Subcutaneous adipose tissue (tissue), 4 donors: ENCODE data around the gene MADD. TPM values are rescaled to one million over a fixed set of nuclear protein-coding genes. Genes with fewer than 3 reads are reported as not detected.

ENCODE experiments used
- CTCF ChIP-seq: fragments of 450-650 bp; IDR thresholded peaks from one replicate; pipeline ENCODE4 v1.5.1; 2016; ENCODE audit warnings: low read depth, mild to moderate bottlenecking, control low read depth, antibody characterized with exemption, moderate library complexity
- total RNA-seq, 4 donors: library from RNA; depleted of rRNA; stranded (reverse); fragments of >200 nt; gene quantifications; one replicate each; pipeline ENCODE4 v1.1.0, GENCODE V29; 2016

Gene MADD
- total RNA-seq, 4 donors from 2014 or later: 21.0 to 52.2 (median 44.6) TPM

- TF ChIP-seq CTCF: no peak
Observed at GRCh38 chr11:47244448-47245350, 25.2 kb upstream of the MADD start.

DNA sequence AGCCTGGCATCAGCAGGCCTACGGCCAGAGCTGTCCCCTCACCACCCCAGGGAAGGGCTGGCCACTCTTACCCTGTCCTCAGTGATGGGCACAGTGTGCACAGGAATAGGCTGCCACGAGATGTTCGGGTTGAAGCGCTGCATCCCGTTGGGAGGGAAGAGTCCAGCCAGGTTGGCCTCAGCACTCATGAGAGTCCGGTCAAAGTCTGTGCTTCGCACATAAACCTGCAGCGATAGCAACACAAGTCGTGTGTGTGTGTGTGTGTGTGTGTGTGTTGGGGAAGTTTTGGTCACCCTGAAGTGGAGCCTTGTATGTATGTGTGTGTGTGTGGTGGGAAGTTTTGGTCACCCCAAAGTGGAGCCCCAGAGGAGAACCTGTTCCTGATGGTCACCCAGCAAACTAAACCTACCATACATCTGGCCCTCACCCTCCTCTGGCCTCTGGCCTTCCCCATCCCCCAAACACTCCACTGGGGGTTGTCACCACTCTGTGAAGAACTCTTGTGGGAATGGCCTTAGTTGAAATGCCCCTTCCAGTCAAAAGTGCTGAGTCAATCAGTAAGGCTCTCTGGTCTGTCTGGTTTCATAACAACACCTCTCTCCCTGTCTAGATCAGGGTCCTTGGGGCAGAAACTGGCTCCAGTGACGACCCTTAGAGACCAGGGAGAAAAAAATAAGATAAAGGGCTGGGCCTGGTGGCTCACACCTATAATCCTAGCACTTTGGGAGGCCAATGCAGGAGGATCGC lies 24.1 kb upstream of the MADD start:
- no peak for TF ChIP-seq CTCF

DNA sequence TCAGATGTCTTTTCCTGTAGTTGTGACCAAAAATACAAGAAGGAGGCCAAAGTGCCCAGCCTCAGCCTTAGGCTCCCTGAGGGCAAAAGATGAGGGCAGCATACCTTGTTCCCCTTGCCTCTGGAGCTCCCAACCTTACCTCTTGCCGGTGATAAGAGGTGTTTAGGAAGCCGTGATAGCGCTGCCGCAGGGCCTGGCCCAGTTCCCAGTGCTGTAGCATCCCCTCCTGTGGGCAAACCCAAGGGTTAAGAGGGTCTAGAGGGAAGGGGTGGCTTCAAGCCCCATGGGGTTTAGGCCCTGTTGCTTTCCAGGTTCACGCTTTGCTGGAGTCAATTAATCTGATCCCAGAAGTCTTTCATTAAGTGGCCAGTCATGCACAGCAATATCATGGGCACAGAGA lies 22.4 kb upstream of the MADD start:
- TF ChIP-seq CTCF: no peak

DNA sequence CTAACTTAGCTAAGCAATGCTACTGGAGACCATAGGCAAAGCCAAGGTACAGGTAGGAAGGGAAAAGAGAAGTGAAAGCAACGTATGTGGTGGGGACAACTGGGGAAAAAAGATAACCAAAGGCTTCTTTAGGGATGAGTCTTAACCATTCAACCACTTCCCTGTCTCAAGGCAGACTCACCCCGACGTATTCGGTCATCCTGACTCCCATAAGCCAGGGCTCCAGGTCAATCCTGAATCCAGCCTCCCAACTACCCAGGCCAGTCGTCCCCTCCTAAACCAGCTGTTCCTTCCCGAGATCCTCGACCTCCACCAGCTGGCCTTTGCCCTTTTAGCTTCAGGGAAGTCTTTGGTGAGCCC lies 21.6 kb upstream of the MADD start:
- no peak for TF ChIP-seq CTCF

GRCh38 chr11:47248664-47249377 lies 21.1 kb upstream of the MADD start, which contains the start of gene ACP2:
Gene ACP2, minus strand, starts transcription at chr11:47248814. Its CDS starts 25 bp downstream, at chr11:47248789.
- no peak for TF ChIP-seq CTCF

- no peak for TF ChIP-seq CTCF
Observed at GRCh38 chr11:47249378-47249715, 20.6 kb upstream of the MADD start.

GRCh38 chr11:47251751-47252150 lies 18.2 kb upstream of the MADD start:
- TF ChIP-seq CTCF: no peak
